HG03354 (cell line): ENCODE results near the gene MTIF3.
"Not testable (repeated sequence)": the region's sequence is repeated elsewhere in the genome, so short reads cannot be mapped to it uniquely, and the experiment has no call there.

ENCODE experiments used
- ATAC-seq: cut with Tn5 transposase; IDR thresholded peaks from one replicate; pipeline ENCODE4 v1.9.1; 2021; ENCODE audit warnings: mild to moderate bottlenecking; ENCODE audit not compliant: unreplicated experiment, poor library complexity, severe bottlenecking

Gene MTIF3

DNA sequence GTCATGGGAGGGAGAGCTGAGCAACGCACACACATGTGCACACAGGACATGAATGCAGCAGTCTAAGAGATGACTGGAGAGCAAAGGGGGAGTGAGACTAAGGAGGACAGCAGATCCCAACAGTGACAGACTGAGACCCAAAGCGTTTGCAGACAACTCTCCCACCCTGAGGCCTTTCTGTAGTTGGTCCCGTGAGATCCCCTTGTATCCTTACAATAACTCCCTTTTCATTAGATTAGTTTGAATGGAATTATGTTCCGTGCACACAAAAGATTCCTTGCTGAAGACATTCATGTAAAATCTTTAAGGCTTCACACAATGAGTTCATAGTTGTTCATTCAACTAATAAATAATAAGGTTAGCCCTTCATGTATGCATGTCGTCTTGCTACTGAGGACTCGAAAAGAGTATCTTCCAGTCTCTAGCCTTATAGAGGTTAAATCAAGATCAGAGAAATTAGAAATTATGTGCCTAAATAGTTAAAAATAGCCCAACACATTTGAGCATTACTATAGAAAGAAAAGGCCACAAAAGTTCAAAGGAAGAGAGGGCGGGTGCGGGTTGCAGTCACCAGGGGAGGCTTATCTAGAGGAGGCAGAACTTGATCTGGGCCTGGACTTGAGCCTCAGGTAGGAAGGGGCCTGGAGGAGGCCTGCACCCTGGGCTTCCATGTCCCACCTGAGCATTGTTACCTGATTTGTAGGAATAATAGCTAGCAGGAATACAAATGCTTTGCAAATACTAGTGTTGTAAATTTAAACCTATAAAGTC, 29.1 kb downstream of the MTIF3 start:
- no peak for ATAC-seq

DNA sequence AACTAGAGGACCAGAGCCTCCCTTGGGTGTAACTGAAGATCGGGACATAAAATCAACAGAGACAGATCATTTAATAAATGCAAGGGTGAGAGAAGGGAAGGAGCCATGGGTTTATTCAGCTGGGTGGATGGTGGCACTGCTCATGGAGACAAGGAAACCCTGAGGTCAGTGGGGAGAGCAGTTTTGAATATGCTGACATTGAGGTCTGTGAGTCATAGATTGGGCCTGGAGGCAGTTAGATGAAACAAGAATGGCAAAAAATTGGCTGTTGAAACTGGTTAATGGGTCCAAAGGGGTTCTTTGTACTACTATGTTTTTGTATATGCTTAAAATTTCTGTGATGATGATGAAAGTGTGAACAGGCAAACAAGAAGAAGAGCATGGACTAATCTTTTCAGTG, 31.0 kb downstream of the MTIF3 start:
- no peak for ATAC-seq

DNA sequence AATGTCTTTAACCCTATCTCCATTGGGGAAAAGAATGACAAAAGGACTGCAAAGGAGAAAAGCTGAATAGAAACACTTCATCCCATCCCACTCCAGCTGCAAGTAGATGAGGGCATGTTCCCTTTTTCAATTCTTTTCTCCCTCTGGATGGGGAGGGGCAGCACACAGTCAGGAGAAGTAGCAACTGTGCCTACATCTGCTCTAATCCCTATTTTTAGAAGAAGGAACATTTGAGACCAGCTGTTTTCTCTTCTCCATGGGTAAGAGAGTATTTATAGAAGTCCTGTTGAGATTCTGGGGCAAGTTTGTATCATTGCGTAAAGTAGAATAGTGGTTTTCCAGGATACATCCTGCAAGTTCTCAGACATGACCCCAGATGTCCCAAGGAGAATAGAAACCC, 35.2 kb downstream of the MTIF3 start:
- ATAC-seq = no peak

DNA sequence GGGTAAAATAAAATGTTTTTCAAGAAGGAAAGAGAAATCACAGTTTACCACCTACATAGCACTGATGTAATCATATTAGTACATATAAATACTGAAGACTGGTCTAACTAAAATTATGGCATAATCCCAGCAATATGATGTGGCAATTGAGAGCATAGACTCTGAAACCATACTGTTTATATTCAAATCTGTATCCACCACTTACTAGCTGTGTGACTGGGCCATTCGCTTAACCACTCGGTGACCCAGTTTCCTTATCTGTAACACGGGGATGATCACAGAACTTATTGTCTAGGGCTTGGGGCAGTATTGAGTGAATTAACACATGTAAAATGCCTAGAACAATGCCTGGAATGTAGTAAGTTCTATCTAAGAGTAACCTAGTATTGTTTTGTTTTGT, 39.0 kb downstream of the MTIF3 start:
- ATAC-seq = no peak

DNA sequence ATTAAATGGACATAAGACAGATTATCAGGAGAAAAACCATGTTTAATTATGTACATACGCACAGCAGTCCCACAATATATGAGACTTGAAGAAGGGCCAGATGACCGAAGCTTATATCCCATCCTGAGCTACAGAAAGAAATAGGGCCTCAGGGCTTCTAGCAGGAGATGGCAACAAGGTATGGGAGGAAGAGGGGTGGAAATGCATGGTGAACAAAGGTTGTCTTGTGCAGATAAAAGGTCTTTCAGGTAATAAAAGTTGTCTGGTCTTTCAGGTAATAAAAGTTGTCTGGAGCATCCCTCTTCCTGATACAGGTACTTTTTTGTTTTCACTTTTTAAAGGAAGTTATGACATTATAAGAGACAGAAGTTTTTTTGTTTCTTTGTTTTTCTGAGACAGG, 41.4 kb downstream of the MTIF3 start:
- no peak for ATAC-seq

DNA sequence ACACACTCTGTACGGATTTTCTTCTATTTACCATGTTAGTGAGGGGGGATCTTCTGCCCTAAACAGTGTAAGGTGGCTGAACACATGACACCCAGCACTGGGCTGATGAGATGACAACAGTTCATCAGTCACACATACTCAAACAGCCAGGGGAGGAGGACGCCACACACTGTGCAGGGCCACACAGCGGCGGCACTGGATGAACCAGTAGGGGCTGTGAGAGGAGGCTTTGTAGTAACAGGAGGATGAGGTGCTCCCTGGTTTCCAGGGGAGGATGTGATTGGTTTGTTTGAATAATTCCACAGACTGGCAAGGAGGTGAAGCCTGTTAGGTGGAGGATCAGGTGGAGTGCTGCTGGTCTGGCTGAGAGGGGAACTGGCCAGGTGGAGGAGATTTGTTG, 42.3 kb downstream of the MTIF3 start:
- no peak for ATAC-seq

DNA sequence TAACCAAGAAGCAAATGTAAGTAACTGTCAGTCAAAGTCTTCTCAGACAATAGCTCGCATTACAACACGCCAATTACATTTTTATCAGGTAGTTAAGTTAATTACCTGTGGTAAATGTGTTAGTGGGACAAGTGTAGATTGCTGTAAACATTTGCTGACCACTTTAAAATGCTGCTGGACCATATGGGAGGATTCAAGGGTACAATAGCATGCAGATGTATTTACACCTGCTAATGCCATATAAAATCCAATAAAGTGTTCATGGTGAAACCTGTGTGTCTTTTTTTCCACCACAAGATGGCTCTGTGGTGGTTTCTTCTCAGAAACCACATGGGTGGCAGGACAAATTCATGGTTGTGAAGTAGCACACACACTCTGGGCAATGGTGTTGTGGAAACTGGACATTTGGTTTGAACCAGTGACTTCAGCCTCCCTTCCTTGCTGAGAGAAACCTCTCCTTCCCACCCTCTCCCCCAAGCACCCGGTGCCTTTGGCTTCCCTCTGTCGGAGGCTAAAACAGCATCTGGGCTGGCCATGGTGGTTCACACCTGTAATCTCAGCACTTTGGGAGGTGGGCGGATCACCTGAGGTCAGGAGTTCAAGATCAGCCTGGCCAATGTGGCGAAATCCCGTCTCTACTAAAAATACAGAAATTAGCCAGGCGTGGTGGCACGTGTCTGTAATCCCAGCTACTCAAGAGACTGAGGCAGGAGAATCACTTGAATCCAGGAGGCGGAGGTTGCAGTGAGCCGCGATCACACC, 44.0 kb downstream of the MTIF3 start:
- ATAC-seq = no peak

DNA sequence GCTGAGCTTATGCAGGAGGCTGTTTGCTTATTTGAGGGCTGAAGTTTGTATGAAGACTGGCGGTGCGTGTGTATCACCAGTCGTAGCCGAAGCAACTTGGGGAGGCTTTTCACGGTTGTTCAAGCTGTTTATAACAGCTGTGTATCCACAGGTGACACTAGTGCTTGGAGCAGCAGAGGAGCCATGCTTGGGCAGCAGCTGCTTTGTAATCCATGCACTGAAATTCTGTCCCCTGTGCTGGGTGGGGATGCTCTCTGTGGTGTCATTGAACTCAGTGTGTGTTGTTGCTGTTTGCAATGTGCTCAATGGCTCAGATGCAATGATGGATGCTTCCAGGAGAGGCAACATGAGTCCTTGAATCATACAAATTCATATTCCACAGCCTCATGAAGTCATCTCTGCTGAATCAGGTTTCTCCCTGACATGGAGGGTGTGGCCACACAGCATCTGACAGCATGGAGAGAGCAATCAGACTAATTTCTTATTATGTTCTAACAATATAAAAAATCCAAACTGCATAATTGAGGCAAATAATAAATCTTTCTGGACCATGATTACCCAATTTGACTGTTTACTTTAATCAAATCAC, 44.7 kb downstream of the MTIF3 start:
- ATAC-seq = no peak

DNA sequence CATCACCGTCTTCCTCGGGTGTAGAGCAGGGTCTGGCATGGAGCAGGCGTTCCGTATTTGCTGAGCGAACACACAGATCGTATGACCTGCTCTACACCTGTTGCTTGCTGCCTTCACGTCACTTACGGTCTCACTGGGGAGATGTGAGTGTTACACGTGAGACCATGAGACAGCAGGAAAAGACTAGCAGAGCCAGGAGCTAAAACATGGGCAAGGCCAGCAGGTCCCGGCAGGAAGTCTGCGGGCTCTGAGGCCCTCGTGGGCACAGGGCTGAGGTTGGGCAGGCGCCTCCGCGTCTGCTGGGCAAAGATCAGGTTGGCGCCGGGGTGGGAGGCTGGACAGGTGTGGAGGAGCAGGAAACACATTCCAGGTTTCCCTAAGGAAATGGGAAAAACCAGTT, 45.7 kb downstream of the MTIF3 start:
- no peak for ATAC-seq

DNA sequence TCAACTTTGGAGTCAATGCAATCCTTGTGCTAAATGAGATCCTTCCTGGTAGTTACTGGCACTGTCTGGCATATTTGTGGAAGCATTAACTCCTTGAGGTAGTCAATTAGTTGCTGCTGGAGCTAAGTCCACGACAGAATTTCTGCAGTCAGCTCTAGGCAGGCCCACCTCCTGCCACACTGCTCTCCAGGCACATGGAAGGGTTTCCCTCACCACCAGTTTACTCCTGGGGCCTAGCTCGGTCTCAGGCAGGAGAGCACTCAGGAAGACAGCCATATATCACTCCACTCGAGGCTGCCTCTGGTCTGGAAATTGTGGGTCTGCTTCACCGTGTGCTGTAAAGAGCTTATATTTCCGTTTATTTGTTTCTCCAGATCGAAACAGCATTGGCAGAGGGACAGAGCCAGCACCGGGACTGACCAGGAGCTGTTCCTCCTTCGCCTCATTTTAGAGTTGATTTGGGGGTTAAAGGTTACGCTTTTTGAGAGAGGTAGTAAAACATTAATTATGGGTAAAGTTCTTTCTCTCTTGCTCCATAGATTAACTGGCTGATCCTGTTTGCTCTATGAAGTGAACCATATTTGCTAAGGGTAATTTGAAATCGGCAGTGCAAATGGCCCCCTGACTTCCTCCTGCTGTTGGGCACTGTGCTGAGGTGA, 46.5 kb downstream of the MTIF3 start:
- ATAC-seq = no peak

DNA sequence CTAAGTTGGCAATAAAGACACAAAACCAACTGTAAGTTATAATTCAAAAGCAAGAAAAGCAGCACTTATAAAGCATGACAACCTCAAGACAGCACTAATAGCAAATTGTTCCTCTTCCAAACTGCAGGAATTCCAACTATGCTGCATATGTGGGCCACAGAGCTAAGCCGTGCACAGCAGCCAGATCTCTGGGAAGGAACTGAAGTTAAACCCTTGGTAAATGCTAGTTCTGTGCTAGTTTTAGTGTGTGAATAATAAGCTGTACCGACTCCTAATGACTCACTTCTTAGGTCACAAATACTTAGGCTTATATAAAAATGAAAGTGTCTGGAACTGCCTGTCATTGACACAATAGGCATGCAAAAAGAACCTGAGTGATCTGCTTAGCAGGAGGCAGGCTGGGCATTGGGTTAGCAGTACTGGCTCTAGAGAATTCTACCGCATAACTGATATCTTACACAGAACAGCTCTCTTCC, 47.1 kb downstream of the MTIF3 start:
- ATAC-seq = no peak

DNA sequence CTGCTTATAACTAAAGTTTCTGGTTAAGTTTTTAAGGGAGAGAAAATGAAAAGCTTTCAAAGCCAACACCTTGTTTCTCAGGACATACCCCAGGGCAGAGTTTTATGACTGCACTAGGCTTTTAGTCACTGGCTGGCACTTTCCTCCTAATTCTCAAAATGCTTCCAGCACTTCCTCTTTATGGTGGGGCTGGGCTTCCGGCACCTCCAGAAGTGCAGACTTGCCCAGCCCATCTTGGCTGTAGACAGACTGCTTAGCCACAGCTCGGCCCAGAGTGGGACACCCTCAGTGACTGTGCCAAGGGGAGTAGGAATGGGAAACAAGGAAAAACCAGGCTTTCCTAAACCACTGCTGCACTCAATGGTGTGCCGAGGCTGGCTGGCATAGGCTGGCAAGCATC, 49.2 kb downstream of the MTIF3 start:
- no peak for ATAC-seq

DNA sequence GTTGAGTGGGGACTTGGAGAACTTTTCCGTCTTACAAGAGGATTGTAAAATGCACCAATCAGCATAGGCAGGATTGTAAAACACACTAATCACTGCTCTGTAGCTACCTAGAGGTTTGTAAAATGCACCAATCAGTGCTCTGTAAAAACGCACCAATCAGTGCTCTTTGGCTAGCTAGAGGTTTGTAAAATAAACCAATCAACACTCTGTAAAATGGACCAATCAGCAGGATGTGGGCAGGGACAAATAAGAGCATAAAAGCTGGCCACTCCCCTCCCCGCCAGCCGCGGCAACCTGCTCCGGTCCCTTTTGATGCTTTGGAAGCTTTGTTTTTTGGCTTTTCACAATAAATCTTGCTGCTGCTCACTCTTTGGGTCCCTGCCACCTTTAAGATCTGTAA, 50.0 kb downstream of the MTIF3 start:
- ATAC-seq = not testable (repeated sequence)

DNA sequence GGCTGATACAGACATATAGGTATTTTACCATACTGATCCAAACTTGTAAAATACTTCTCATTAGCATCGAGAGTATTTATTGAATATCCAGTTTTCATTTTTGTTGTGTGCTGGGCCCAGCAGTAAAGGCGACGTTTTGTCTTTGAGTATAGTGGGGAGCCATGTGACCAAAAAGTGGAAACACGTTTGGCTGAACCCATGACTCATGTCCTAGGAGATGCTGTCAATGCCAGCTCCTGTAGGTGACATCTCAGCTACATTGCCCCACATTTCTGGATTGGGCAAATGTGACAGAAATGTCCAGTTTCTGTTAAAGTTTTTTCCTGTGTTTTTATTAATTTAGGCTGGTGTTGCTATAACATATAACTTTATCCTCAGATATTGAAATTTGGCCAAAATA, 52.0 kb downstream of the MTIF3 start:
- no peak for ATAC-seq

DNA sequence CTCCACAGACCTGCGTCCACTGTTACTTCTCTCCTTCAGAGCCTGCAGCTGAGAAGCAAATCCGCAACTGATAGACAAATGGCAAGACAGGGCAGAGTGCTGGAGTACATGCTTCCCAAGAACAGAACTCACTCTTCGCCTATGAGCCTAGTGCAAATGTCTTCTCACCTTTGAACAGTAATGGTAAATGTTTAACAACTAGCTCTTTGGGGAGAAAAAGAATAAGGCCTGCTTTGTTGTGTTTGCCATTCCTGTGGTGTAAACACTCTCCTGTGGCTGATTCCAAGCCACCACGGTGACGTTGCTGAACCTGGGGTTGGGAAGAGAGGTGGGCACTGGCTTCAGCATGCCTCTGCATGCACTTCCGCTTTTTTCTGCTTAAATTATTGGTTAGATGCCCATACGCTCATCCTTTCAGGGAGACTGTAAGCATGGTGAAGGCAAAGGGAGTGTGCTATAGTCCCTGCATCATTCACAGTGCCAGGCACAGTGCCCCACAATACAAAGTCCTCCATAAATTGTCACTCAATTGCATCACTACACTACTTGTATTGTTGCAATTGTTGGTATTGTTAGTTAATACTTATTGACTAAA, 54.0 kb downstream of the MTIF3 start:
- no peak for ATAC-seq

DNA sequence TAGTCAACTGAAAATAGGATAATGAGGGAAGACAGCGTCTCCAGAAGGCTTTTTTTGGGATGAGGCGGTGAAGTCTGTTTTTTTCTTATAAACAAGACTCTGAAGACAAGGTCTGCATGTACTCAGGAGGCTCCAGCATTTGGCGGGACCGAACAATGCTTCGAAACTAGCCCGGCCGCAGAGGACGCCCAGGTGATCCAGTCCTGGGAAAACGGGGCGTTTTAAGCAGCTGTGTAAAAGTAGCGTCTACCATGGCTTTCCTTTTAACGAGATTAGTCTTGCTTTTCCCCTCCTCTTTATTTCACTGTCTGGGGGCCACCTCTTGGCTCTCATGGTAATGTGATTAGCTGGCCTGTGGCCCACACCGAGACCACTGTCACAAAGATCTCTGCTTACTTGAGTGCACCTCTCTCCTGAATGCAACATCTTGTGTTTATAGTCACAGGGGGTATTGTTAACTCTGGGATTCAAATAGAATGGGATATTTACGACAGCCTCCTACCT, 55.3 kb downstream of the MTIF3 start:
- no peak for ATAC-seq

DNA sequence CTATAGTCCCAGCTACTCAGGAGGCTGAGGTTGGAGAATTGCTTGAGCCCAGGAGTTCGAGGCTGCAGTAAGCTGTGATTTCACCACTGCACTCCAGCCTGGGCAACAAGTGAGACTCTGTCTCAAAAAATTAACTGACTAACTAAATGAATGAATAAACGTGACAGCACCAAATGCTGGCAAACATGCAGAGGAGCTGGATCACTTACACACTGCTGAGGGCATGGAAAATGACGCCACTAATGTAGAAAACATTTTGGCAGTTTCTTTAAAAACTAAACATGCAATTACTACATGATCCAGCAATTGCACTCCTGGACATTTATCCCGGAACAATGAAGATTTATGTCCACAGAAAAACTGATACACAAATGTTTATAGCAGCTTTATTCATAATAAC, 57.3 kb downstream of the MTIF3 start:
- no peak for ATAC-seq

DNA sequence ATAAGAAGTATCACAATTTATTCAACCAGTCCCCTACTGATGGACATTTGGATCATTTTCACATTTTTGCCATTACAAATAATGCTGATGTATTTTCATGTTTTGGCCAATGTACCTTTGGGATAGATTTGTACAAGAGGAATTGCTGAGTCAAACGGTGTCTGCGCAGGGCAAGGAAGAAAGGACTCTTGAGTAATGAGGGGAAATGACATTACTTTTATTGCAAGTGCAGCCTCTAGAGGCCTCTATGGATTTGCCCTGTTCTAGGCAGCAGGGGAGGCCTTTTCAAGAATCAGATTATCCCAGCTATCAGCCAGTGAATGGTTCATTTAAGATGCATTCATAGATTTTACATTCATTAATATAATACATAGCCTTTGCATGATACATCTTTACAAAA, 58.9 kb downstream of the MTIF3 start:
- no peak for ATAC-seq

DNA sequence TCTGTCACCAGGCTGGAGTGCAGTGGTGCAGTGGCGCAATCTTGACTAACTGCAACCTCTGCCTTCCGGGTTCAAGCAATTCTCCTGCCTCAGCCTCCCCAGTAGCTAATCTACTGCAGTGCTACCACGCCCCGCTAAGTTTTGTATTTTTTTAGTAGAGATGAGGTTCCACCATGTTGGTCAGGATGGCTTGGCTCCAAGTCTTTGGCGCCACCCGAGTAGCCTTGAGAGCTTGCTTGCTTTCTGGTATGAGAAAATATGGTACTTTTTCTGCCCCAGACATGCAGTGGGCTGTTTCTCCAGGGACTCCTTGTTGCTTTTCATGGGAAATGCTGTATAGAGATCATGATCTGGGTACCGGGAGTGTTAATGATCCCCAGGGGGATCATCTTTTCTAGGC, 60.5 kb downstream of the MTIF3 start:
- no peak for ATAC-seq

DNA sequence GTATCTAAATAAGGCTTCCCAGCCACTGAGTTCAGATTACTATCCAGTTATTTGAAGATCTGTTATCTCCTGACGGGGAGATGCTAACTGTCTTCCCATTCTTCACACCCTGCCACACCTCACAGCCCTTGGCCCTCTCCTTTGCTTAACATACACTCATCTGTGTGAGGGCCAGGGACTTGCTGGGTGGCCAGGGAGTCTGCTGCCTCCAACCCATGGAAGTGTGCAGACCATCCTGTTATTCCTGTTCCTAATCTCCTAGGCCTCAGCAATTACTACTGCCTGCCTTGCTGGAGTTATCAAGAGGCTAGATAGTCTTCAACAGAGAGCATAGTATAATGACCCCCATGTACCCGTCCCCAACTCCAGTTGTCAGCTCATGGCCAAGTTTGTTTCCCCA, 62.1 kb downstream of the MTIF3 start:
- ATAC-seq = no peak
